Heart right ventricle (tissue), 16 donors: ENCODE data around the gene KCNC1. TPM values are rescaled to one million over a fixed set of nuclear protein-coding genes. Genes with fewer than 3 reads are reported as not detected.

ENCODE experiments used
- ATAC-seq, 8 donors: fragments of 200-7000 bp; cut with Tn5 transposase; one replicate each; pipeline ENCODE4 v1.9.1; 2020; ENCODE audit warnings: mild to moderate bottlenecking in 8 of 8, moderate library complexity in 8 of 8, moderate number of reproducible peaks in 1 of 8
- DNase-seq, 2 donors: peaks; one replicate each; pipeline ENCODE4 v3.0.0-alpha.2; 2020
- H3K27ac ChIP-seq, 10 donors: fragments of 200-600 bp; sonication (generic) in 2 of 10; one replicate each; pipeline versions ENCODE4 v1.5.0 to v1.8.0; 2020 to 2022; ENCODE audit warnings: mild to moderate bottlenecking in 3 of 10
- H3K27me3 ChIP-seq, 7 donors: fragments of 200-600 bp; one replicate each; pipeline ENCODE4 v1.8.0; 2021 to 2022; ENCODE audit warnings: mild to moderate bottlenecking in 2 of 7
- H3K36me3 ChIP-seq, 9 donors: fragments of 200-600 bp; sonication (generic) in 1 of 9; one replicate each; pipeline versions ENCODE4 v1.5.0 to v1.8.0; 2020 to 2022; ENCODE audit warnings: mild to moderate bottlenecking in 2 of 9
- H3K4me1 ChIP-seq, 9 donors: fragments of 200-600 bp; sonication (generic) in 1 of 9; one replicate each; pipeline versions ENCODE4 v1.5.0 to v1.8.0; 2020 to 2022; ENCODE audit warnings: mild to moderate bottlenecking in 4 of 9
- H3K4me3 ChIP-seq, 10 donors: fragments of 200-600 bp; sonication (generic) in 2 of 10; one replicate each; pipeline versions ENCODE4 v1.5.0 to v1.8.0; 2020 to 2022; ENCODE audit warnings: mild to moderate bottlenecking in 7 of 10, moderate library complexity in 2 of 10
- H3K9me3 ChIP-seq, 11 donors: fragments of 200-600 bp in 10 of 11; sonication (generic) in 2 of 11; one replicate each; pipeline versions ENCODE4 v1.5.0 to v1.8.0; 2013 to 2022; ENCODE audit warnings: mild to moderate bottlenecking in 2 of 11, control low read depth in 1 of 11, moderate library complexity in 1 of 11
- CTCF ChIP-seq, 9 donors: fragments of 200-600 bp; sonication (generic) in 2 of 9; IDR thresholded peaks; one replicate each; pipeline versions ENCODE4 v1.5.0 to v1.8.0; 2021 to 2022; ENCODE audit warnings: antibody characterized with exemption in 9 of 9, mild to moderate bottlenecking in 5 of 9, moderate library complexity in 1 of 9
- WGBS, 2 donors: extraction: QIAGEN DNeasy Blood & Tissue Kit; methylation state at CpG; one replicate each; pipeline ENCODE4 v1.1.7; 2013; ENCODE audit warnings: inconsistent platforms in 1 of 2; 5-methylcytosine and 5-hydroxymethylcytosine counted together
- intact Hi-C, 10 donors: fragments of 100-400 bp; cut with DNase I; formaldehyde crosslinking; loops; one replicate each; pipeline versions ENCODE4 v1.11.1 to v1.14.2; 2022
- polyA plus RNA-seq, 2 donors: library from polyadenylated mRNA; stranded (reverse); fragments of 200-250 nt; gene quantifications; one replicate each; pipeline ENCODE4 v1.2.3, GENCODE V29; 2013
- total RNA-seq, 10 donors: library from RNA; stranded (reverse); fragmentation: NEBNext Ultra II Directional in 3 of 10; extraction: Animal tissue kit (Norgen Biotek cat#: 25700) in 3 of 10; gene quantifications; one replicate each; pipeline versions ENCODE4 v1.2.1 to v1.2.4, GENCODE V29; 2021 to 2023
- donor health status: Arrhythmogenic right ventricular cardiomyopathy.
- donor health status: ischemic (EF 13 %, LVEDD 7.1; RV severe dilation, severe dysfunction).
- donor health status: healthy with polysubstance abuse.
- donor health status: DM: no; HTN: yes; CAD: no.
- donor health status: DM: no; HTN: no; CAD: no.
- donor health status: ischemic (EF 25% LVEDD 6.9; RV normal size, moderate dysfunction).
- donor health status: ischemic (EF 25% LVEDD 5.7; RV mildly dilated, moderate dysfunction).
- donor health status: healthy.
- donor health status: DM: yes; HTN: yes; CAD: no.
- donor health status: Ischemic cardiomyopathy.
- donor health status: ischemic (EF 35%, LVEDD 5.7; RV mildly dilated, moderate dysfunction).
- donor health status: nonischemic (EF 11% LVEDD 7.7; RV severe dilation, severe dysfunction).
- donor health status: DM: yes; HTN: yes; CAD: no.
- donor health status: PGD.
- donor health status: ischemic (EF 29% LVEDD 5.4; RV normal size, mild dysfunction).
- donor health status: nonischemic (EF 23%, LVEDD 6.1; RV moderate dilation, normal function).

KCNC1 gene
- total and polyA plus RNA-seq, 12 donors, result 0.04 to 0.09 (median 0.06) TPM; not detected in 8

GRCh38 chr11:17691976-17692375, 42.6 kb upstream of the KCNC1 start:
- Histone ChIP-seq H3K27ac (no peak overlapping the region), H3K9me3 (no peaks in the 10 kb centered on the region), H3K36me3 (no peaks in the 10 kb centered on the region), H3K27me3 (peaks cover 4 to 69% (median 53%) of the 10 kb centered on the region in 7 donors), H3K4me3 (no peak overlapping the region), H3K4me1 (no peaks in the 10 kb centered on the region)
- WGBS, 2 donors, result 64 to 67% methylated on average over 10 of the region's 10 CpGs
- ATAC-seq (no peak), DNase-seq (no peak)
- intact Hi-C loops, result no loop called here
- no peak for TF ChIP-seq CTCF (IDR thresholded peaks at IDR 0.05)

GRCh38 chr11:17692931-17693330, 41.6 kb upstream of the KCNC1 start:
- H3K27ac ChIP-seq, result no peak overlapping the region
- no peaks in the 10 kb centered on the region for H3K36me3 ChIP-seq
- WGBS, 2 donors, result 44 to 59% methylated on average over 7 of the region's 7 CpGs
- ATAC-seq, result peak in 2 of 8 donors; percentile 19 to 35
- H3K9me3 ChIP-seq, result no peaks in the 10 kb centered on the region
- peaks cover 4 to 70% (median 57%) of the 10 kb centered on the region in 7 donors for H3K27me3 ChIP-seq
- no peak overlapping the region for H3K4me3 ChIP-seq
- DNase-seq, result no peak
- intact Hi-C loops, result no loop called here
- H3K4me1 ChIP-seq, result no peaks in the 10 kb centered on the region
- TF ChIP-seq CTCF (IDR thresholded peaks at IDR 0.05), result no peak

GRCh38 chr11:17693531-17693930, 41.0 kb upstream of the KCNC1 start:
- DNase-seq, result no peak
- Histone ChIP-seq H3K4me3 (no peak overlapping the region), H3K27ac (no peak overlapping the region), H3K27me3 (peaks cover 4 to 70% (median 57%) of the 10 kb centered on the region in 7 donors), H3K36me3 (no peaks in the 10 kb centered on the region), H3K4me1 (no peaks in the 10 kb centered on the region), H3K9me3 (no peaks in the 10 kb centered on the region)
- no peak for TF ChIP-seq CTCF (IDR thresholded peaks at IDR 0.05)
- intact Hi-C loops, result no loop called here
- no peak for ATAC-seq
- WGBS, 2 donors, result 59 to 82% methylated on average over 4 of the region's 4 CpGs

DNA sequence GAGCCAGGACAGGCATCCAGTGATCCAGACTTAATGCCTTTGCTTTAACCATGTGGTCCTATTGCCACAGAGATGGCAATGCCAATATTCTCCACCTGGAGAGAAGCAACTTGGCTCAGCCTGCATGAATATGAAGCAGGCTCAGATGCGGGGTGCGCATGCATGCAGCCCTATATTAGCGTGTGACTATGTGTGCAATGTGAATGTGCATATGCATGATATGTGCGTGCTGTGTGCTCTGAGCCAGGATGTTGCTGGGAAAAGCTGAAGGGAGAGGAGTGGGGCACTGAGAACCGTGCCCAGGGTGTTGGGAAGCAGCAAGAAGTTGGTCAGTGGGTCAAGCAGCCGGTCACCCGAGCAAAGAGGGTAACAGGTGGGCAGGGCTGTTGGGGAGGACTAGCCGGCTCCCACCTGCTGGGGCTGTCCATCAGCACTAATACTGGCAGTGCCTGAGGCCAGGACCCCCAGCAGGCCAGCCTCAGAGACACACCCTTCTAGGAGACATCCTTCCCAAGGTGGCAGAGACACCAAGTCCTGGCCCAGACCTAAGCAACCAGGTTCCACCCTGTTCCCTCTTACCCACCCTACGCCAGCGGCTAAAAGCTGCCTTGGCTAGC, 40.0 kb upstream of the KCNC1 start:
- no peak for DNase-seq
- ATAC-seq, result no peak
- H3K27ac ChIP-seq, result no peak overlapping the region
- no peak for TF ChIP-seq CTCF (IDR thresholded peaks at IDR 0.05)
- H3K27me3 ChIP-seq, result peaks cover 4 to 66% (median 57%) of the 10 kb centered on the region in 7 donors
- no peaks in the 10 kb centered on the region for H3K36me3 ChIP-seq
- 81 to 91% methylated on average over 10 of the region's 10 CpGs for WGBS, 2 donors
- no peaks in the 10 kb centered on the region for H3K4me1 ChIP-seq
- no peaks in the 10 kb centered on the region for H3K9me3 ChIP-seq
- no peak overlapping the region for H3K4me3 ChIP-seq
- intact Hi-C loops, result no loop called here
